T47D (cell line): ENCODE results near the gene APRT.
"Not testable (repeated sequence)": the region's sequence is repeated elsewhere in the genome, so short reads cannot be mapped to it uniquely, and the experiment has no call there.

Source experiments
- DNase-seq, 2 experiments: peaks; one replicate each; pipeline versions ENCODE4 v3.0.0 to v3.0.0-alpha.2; 2011 to 2012; ENCODE audit warnings: low read depth in 1 of 2, low spot score in 1 of 2
- JUND ChIP-seq: IDR thresholded peaks from 2 replicates; pipeline ENCODE4 v1.6.1; 2012; ENCODE audit warnings: low read depth
- in situ Hi-C: cut with HindIII; loops from 2 replicates; pipeline ENCODE4 v1.10.0; 2016; ENCODE audit warnings: low sequenced_read_pairs, low pct_unique_long_range_greater_than_20kb

The APRT gene

GRCh38 chr16:88792668-88793250 lies 19.0 kb downstream of the APRT start:
- no peak for TF ChIP-seq JUND
- in situ Hi-C loops: no loop called here
- no peak for DNase-seq

GRCh38 chr16:88792078-88792550 lies 19.6 kb downstream of the APRT start:
- TF ChIP-seq JUND: no peak
- in situ Hi-C loops: no loop called here
- DNase-seq: no peak

GRCh38 chr16:88790312-88791211 lies 21.2 kb downstream of the APRT start:
- in situ Hi-C loops: no loop called here
- TF ChIP-seq JUND: no peak
- DNase-seq: no peak

GRCh38 chr16:88789594-88789993 lies 22.1 kb downstream of the APRT start:
- no peak for DNase-seq
- in situ Hi-C loops: no loop called here
- no peak for TF ChIP-seq JUND

GRCh38 chr16:88788749-88789148 lies 23.0 kb downstream of the APRT start:
- in situ Hi-C loops, DNase-seq: not testable (repeated sequence)

- in situ Hi-C loops: no loop called here
- DNase-seq: no peak
- TF ChIP-seq JUND: no peak
These were observed 24.0 kb downstream of the APRT start for GRCh38 chr16:88787579-88788314.

GRCh38 chr16:88785106-88785924 lies 26.4 kb downstream of the APRT start, which contains the start of gene PIEZO1:
Gene PIEZO1 (minus strand): TSS chr16:88785220. CDS start chr16:88784964, 256 bp downstream.
- no peak for TF ChIP-seq JUND
- peak in 1 of 2 experiments; percentile 84 for DNase-seq
- in situ Hi-C loops: no loop called here

- DNase-seq: no peak
- no peak for TF ChIP-seq JUND
- in situ Hi-C loops: no loop called here
These were observed 26.9 kb downstream of the APRT start for GRCh38 chr16:88784856-88785105.

- no peak for TF ChIP-seq JUND
- in situ Hi-C loops: no loop called here
These were observed 27.5 kb downstream of the APRT start for GRCh38 chr16:88784074-88784855.

GRCh38 chr16:88783391-88784073 lies 28.2 kb downstream of the APRT start:
- no peak for TF ChIP-seq JUND
- in situ Hi-C loops: no loop called here
- DNase-seq: no peak

More at GRCh38 chr16:88784074-88784855, 27.5 kb downstream of the APRT start:
- DNase-seq: peak in 1 of 2 experiments; percentile 75
